OCI-LY7 (cell line): ENCODE measurements around the gene MYO18B.

Source experiments
- CTCF ChIP-seq: fragments of 200-600 bp; sonication (generic); conservative IDR thresholded peaks from 2 replicates; pipeline ENCODE4 v1.5.1; 2014; ENCODE audit warnings: mild to moderate bottlenecking, antibody characterized with exemption, low read length, moderate library complexity, mixed read lengths
- EZH2phosphoT487 ChIP-seq: fragments of 200-600 bp; sonication (generic); IDR thresholded peaks from 2 replicates; pipeline ENCODE4 v1.6.1; 2018; ENCODE audit warnings: low read depth, borderline replicate concordance, mild to moderate bottlenecking, mixed run types, antibody characterized with exemption, low read length, moderate library complexity, mixed read lengths

GRCh38 chr22:25972397-25972796 is 230.4 kb downstream of the MYO18B start:
- TF ChIP-seq EZH2phosphoT487 (no peak), CTCF (no peak)
